K562 (cell line): Measurements from ENCODE around the gene RTN4. TPM values are rescaled to one million over a fixed set of nuclear protein-coding genes. Genes with fewer than 3 reads are reported as not detected.
A peak's percentile ranks its signal among the peaks of the same experiment; 100 is the strongest.

Experiments
- ELF4 ChIP-seq: fragments of 450-650 bp; formaldehyde crosslinking; IDR thresholded peaks from 2 replicates; pipeline ENCODE4 v1.4.0; 2022; ENCODE audit warnings: missing genetic modification characterization
- NELFE ChIP-seq: IDR thresholded peaks from 2 replicates; pipeline ENCODE4 v1.6.1; 2011; ENCODE audit warnings: mild to moderate bottlenecking; ENCODE audit not compliant: insufficient read depth, insufficient read length
- SPI1 ChIP-seq: IDR thresholded peaks from 2 replicates; pipeline ENCODE4 v1.6.1; 2011; ENCODE audit warnings: low read depth, low read length, control low read depth, borderline replicate concordance
- TBL1XR1 ChIP-seq, 2 experiments: IDR thresholded peaks; 2 replicates each; pipeline ENCODE4 v1.6.1; 2012; ENCODE audit warnings: improper control_type of control experiment in 2 of 2, low read length in 2 of 2, mild to moderate bottlenecking in 1 of 2
- ZNF609 ChIP-seq: sonication (generic); formaldehyde crosslinking; IDR thresholded peaks from 2 replicates; pipeline ENCODE4 v1.8.1; 2023; ENCODE audit warnings: missing genetic modification reagents, mild to moderate bottlenecking, borderline replicate concordance
- ZNF780A ChIP-seq: fragments of 250-450 bp; sonication (Bioruptor Pico); IDR thresholded peaks from 2 replicates; pipeline ENCODE4 v1.5.0; 2021; ENCODE audit warnings: mild to moderate bottlenecking
- ZSCAN29 ChIP-seq: fragments of 450-650 bp; IDR thresholded peaks from 2 replicates; pipeline ENCODE4 v1.6.1; 2017
- ZZZ3 ChIP-seq: fragments of 450-650 bp; IDR thresholded peaks from 2 replicates; pipeline ENCODE4 v1.6.1; 2016; ENCODE audit warnings: antibody characterized with exemption, mild to moderate bottlenecking, moderate library complexity
- polyA plus RNA-seq, 8 experiments: library from polyadenylated mRNA; depleted of rRNA in 4 of 8; stranded (reverse) in 5 of 8; unstranded in 3 of 8; fragments of >200 nt; fragmentation: Nextera tagmentation in 2 of 8; fragmentation: Illumina TruSeq in 1 of 8; extraction: Ambion mirVana in 2 of 8; extraction: Trizol in 1 of 8; gene quantifications; 2 replicates each; pipeline versions ENCODE4 v1.2.1 to v1.2.3, GENCODE V29; 2011 to 2014; ENCODE audit warnings: inconsistent platforms in 1 of 8, missing spikeins in 1 of 8
- total RNA-seq, 7 experiments: library from RNA; depleted of rRNA in 6 of 7; stranded (reverse); fragments of >200 nt in 6 of 7; fragmentation: Illumina TruSeq in 2 of 7; extraction: Trizol in 2 of 7; gene quantifications; 2 replicates each; pipeline versions ENCODE4 v1.2.1 to v1.2.3, GENCODE V29; 2011 to 2021; ENCODE audit warnings: low replicate concordance in 1 of 7
- TF ChIP-seq, protein P1 (sequence below): fragments of 200-600 bp; sonication (generic); IDR thresholded peaks from one replicate; pipeline ENCODE4 v1.6.1; 2012; ENCODE audit warnings: mild to moderate bottlenecking, low read depth, low read length, inconsistent platforms

Gene RTN4
- total and polyA plus RNA-seq, 9 of the 15 experiments (the other 6 are each of a cell fraction or from before 2014, with no cell fraction given) = 73.0 to 248 (median 116) TPM

DNA sequence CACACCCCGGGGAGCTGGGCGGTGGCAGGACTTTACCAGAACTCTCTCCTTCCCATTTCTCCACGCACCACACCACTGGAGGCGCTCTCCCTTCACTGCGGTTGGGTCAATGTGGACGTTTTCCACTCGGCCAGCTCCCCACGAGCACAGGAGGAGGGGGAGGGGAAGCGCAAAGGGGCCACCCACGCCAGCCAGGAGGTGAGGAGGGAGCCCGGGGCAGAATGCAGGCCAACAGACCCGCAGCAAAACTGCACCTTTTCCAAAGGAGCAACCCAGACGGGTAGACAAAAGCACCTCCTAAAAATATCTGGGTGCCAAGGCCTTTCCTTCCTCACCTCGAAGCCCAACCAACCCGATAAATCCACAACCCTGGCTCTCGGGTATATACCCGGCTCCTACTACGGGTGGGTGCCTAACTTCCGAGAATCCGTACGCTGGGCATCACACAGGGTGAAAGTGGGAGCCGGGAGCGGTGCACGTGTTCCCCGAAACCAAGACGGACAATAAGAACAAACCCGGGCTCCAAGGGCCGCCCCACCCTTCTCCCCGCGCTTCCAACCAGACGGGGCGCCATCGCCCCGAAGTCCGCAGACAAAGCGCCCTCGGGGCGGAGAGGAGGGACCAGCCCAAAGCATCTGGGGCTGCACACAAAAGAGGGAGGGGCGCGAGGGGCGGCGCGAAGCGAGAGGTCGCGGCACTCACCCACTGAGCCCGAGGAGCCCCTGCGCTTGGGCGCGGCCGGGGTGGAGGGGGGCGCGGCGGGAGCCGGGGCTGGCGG is 1.0 kb downstream of the RTN4 start (continued):
- TF ChIP-seq, protein P1, sequence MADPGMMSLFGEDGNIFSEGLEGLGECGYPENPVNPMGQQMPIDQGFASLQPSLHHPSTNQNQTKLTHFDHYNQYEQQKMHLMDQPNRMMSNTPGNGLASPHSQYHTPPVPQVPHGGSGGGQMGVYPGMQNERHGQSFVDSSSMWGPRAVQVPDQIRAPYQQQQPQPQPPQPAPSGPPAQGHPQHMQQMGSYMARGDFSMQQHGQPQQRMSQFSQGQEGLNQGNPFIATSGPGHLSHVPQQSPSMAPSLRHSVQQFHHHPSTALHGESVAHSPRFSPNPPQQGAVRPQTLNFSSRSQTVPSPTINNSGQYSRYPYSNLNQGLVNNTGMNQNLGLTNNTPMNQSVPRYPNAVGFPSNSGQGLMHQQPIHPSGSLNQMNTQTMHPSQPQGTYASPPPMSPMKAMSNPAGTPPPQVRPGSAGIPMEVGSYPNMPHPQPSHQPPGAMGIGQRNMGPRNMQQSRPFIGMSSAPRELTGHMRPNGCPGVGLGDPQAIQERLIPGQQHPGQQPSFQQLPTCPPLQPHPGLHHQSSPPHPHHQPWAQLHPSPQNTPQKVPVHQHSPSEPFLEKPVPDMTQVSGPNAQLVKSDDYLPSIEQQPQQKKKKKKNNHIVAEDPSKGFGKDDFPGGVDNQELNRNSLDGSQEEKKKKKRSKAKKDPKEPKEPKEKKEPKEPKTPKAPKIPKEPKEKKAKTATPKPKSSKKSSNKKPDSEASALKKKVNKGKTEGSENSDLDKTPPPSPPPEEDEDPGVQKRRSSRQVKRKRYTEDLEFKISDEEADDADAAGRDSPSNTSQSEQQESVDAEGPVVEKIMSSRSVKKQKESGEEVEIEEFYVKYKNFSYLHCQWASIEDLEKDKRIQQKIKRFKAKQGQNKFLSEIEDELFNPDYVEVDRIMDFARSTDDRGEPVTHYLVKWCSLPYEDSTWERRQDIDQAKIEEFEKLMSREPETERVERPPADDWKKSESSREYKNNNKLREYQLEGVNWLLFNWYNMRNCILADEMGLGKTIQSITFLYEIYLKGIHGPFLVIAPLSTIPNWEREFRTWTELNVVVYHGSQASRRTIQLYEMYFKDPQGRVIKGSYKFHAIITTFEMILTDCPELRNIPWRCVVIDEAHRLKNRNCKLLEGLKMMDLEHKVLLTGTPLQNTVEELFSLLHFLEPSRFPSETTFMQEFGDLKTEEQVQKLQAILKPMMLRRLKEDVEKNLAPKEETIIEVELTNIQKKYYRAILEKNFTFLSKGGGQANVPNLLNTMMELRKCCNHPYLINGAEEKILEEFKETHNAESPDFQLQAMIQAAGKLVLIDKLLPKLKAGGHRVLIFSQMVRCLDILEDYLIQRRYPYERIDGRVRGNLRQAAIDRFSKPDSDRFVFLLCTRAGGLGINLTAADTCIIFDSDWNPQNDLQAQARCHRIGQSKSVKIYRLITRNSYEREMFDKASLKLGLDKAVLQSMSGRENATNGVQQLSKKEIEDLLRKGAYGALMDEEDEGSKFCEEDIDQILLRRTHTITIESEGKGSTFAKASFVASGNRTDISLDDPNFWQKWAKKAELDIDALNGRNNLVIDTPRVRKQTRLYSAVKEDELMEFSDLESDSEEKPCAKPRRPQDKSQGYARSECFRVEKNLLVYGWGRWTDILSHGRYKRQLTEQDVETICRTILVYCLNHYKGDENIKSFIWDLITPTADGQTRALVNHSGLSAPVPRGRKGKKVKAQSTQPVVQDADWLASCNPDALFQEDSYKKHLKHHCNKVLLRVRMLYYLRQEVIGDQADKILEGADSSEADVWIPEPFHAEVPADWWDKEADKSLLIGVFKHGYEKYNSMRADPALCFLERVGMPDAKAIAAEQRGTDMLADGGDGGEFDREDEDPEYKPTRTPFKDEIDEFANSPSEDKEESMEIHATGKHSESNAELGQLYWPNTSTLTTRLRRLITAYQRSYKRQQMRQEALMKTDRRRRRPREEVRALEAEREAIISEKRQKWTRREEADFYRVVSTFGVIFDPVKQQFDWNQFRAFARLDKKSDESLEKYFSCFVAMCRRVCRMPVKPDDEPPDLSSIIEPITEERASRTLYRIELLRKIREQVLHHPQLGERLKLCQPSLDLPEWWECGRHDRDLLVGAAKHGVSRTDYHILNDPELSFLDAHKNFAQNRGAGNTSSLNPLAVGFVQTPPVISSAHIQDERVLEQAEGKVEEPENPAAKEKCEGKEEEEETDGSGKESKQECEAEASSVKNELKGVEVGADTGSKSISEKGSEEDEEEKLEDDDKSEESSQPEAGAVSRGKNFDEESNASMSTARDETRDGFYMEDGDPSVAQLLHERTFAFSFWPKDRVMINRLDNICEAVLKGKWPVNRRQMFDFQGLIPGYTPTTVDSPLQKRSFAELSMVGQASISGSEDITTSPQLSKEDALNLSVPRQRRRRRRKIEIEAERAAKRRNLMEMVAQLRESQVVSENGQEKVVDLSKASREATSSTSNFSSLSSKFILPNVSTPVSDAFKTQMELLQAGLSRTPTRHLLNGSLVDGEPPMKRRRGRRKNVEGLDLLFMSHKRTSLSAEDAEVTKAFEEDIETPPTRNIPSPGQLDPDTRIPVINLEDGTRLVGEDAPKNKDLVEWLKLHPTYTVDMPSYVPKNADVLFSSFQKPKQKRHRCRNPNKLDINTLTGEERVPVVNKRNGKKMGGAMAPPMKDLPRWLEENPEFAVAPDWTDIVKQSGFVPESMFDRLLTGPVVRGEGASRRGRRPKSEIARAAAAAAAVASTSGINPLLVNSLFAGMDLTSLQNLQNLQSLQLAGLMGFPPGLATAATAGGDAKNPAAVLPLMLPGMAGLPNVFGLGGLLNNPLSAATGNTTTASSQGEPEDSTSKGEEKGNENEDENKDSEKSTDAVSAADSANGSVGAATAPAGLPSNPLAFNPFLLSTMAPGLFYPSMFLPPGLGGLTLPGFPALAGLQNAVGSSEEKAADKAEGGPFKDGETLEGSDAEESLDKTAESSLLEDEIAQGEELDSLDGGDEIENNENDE = no peak
- peak; percentile 72; the same call in 1 of the 2 replicates for TF ChIP-seq ZNF609
- no peak for TF ChIP-seq ZZZ3
- TF ChIP-seq ZNF780A (CRISPR knock-in tag) = no peak
- TF ChIP-seq ZSCAN29 = peak; percentile 53; the same call in 1 of the 2 replicates
- no peak for TF ChIP-seq SPI1
- TF ChIP-seq NELFE = no peak
- TF ChIP-seq ELF4 (CRISPR knock-in tag) = no peak
- peak in 1 of 2 experiments; percentile 63; a peak in 1 of 4 replicates for TF ChIP-seq TBL1XR1 (IDR thresholded peaks at IDR 0.05; ENCODE audit: low read length in 2 of 2)
